HL-60 (cell line): ENCODE data around the gene HRAS.

Experiments
- DNase-seq, 2 experiments: peaks; one replicate each; pipeline ENCODE4 v3.0.0-alpha.2; 2010 to 2020; ENCODE audit warnings: low read depth in 1 of 2, low spot score in 1 of 2
- H3K27ac ChIP-seq: fragments of 250-450 bp; sonication (Bioruptor Pico); replicated peaks from 2 replicates; pipeline ENCODE4 v1.5.1; 2020; ENCODE audit warnings: mild to moderate bottlenecking, moderate library complexity
- H3K27me3 ChIP-seq: fragments of 250-450 bp; sonication (Bioruptor Pico); 2 replicates; pipeline ENCODE4 v1.5.1; 2021; ENCODE audit warnings: mild to moderate bottlenecking, moderate library complexity; ENCODE audit not compliant: insufficient read depth, poor library complexity, severe bottlenecking
- H3K4me3 ChIP-seq: replicated peaks from 2 replicates; pipeline ENCODE4 v1.5.1; 2011; ENCODE audit warnings: mild to moderate bottlenecking, control low read depth, low read length; ENCODE audit not compliant: insufficient read depth
- CTCF ChIP-seq: IDR thresholded peaks from one replicate; pipeline ENCODE4 v1.5.1; 2011; ENCODE audit warnings: low read length, control low read depth, inconsistent platforms; ENCODE audit not compliant: insufficient read depth
- GABPA ChIP-seq: IDR thresholded peaks from 2 replicates; pipeline ENCODE4 v1.6.1; 2012; ENCODE audit warnings: low read depth
- POLR2AphosphoS5 ChIP-seq: IDR thresholded peaks from 2 replicates; pipeline ENCODE4 v1.6.1; 2012; ENCODE audit warnings: low read depth
- REST ChIP-seq: IDR thresholded peaks from 2 replicates; pipeline ENCODE4 v1.6.1; 2012; ENCODE audit warnings: low read depth; ENCODE audit not compliant: insufficient replicate concordance
- SPI1 ChIP-seq: IDR thresholded peaks from 2 replicates; pipeline ENCODE4 v1.6.1; 2012; ENCODE audit warnings: low read depth, mild to moderate bottlenecking, borderline replicate concordance

Gene HRAS

GRCh38 chr11:553988-554340 lies 18.6 kb upstream of the HRAS start:
- Histone ChIP-seq H3K4me3 (no peak overlapping the region), H3K27ac (no peak overlapping the region), H3K27me3 (peaks cover 30% of the 10 kb centered on the region)
- TF ChIP-seq CTCF (no peak), SPI1 (no peak), GABPA (no peak), REST (no peak), POLR2AphosphoS5 (no peak)
- no peak for DNase-seq

- no peak overlapping the region for H3K4me3 ChIP-seq
- no peak for DNase-seq
- TF ChIP-seq CTCF, result no peak
- TF ChIP-seq POLR2AphosphoS5, result no peak
- no peak for TF ChIP-seq SPI1
- TF ChIP-seq REST, result no peak
- TF ChIP-seq GABPA, result no peak
- H3K27me3 ChIP-seq, result peaks cover 30% of the 10 kb centered on the region
- H3K27ac ChIP-seq, result no peak overlapping the region
These were observed 18.0 kb upstream of the HRAS start for GRCh38 chr11:553083-553987.

DNA sequence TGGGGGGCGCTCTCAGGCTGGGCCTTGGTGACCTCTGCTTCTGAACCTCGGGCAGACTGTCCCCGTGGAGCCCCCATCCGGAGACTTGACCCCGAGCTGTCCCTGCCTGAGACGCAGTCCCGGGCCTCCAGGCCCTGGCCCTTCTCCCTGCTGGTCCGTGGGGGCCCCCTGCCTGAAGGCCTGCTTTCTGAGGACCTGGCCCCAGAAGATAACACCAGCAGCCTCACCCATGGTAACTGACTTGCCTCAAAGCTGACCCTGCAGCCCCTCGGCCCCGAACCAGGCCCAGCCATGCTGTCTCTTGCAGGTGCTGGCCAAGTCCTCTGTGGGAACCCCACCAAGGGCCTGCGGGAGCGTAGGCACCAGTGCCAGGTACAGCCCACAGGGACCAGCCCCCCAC lies 16.2 kb upstream of the HRAS start:
- H3K27me3 ChIP-seq, result peaks cover 13% of the 10 kb centered on the region
- no peak for DNase-seq
- TF ChIP-seq POLR2AphosphoS5 (no peak), CTCF (no peak), GABPA (no peak), SPI1 (no peak), REST (no peak)

More for the DNA sequence above, 16.2 kb upstream of the HRAS start:
- no peak overlapping the region for H3K27ac ChIP-seq
- H3K4me3 ChIP-seq, result no peak overlapping the region
